ENCODE measurements around the gene MLIP.
"Not testable (repeated sequence)": the region's sequence is repeated elsewhere in the genome, so short reads cannot be mapped to it uniquely, and the experiment has no call there.

MLIP gene

GRCh38 chr6:54111341-54112045, at the start of gene MLIP:
Gene MLIP (plus strand): TSS chr6:54111443. CDS start chr6:54111480, 37 bp downstream.
- DNase-seq, result no peak

- DNase-seq, result no peak
These were observed 48.1 kb upstream of the MLIP start for GRCh38 chr6:54063228-54063539.

- DNase-seq, result no peak
These were observed 42.5 kb upstream of the MLIP start for GRCh38 chr6:54068694-54069093.

- DNase-seq, result no peak
These were observed 41.2 kb upstream of the MLIP start for GRCh38 chr6:54070025-54070424.

- DNase-seq, result no peak
These were observed 39.4 kb upstream of the MLIP start for GRCh38 chr6:54071821-54072340.

GRCh38 chr6:54072635-54073313, 38.5 kb upstream of the MLIP start:
- DNase-seq, result no peak

- no peak for DNase-seq
These were observed 37.8 kb upstream of the MLIP start for GRCh38 chr6:54073487-54073886.

- no peak for DNase-seq
These were observed 37.1 kb upstream of the MLIP start for GRCh38 chr6:54074109-54074508.

GRCh38 chr6:54074578-54075195, 36.6 kb upstream of the MLIP start:
- DNase-seq, result no peak

GRCh38 chr6:54076159-54076789, 35.0 kb upstream of the MLIP start:
- DNase-seq, result no peak

- not testable (repeated sequence) for DNase-seq
These were observed 29.7 kb upstream of the MLIP start for GRCh38 chr6:54081499-54081898.

GRCh38 chr6:54083287-54083686, 28.0 kb upstream of the MLIP start:
- DNase-seq, result no peak

GRCh38 chr6:54084231-54084630, 27.0 kb upstream of the MLIP start:
- no peak for DNase-seq

- DNase-seq, result no peak
These were observed 26.2 kb upstream of the MLIP start for GRCh38 chr6:54085047-54085446.

GRCh38 chr6:54085541-54085940, 25.7 kb upstream of the MLIP start:
- DNase-seq, result no peak

- no peak for DNase-seq
These were observed 24.8 kb upstream of the MLIP start for GRCh38 chr6:54086439-54086838.

GRCh38 chr6:54087721-54088120, 23.5 kb upstream of the MLIP start:
- no peak for DNase-seq

- no peak for DNase-seq
These were observed 17.8 kb upstream of the MLIP start for GRCh38 chr6:54093326-54093948.

- no peak for DNase-seq
These were observed 16.9 kb upstream of the MLIP start for GRCh38 chr6:54094293-54094692.

- DNase-seq, result no peak
These were observed 16.5 kb upstream of the MLIP start for GRCh38 chr6:54094786-54095185.

GRCh38 chr6:54095723-54096122, 15.5 kb upstream of the MLIP start:
- no peak for DNase-seq

- no peak for DNase-seq
These were observed 14.4 kb upstream of the MLIP start for GRCh38 chr6:54096811-54097210.

- no peak for DNase-seq
These were observed 13.5 kb upstream of the MLIP start for GRCh38 chr6:54097753-54098152.
